Limb (tissue), 2 donors: ENCODE measurements around the gene TRAF2.

Source experiments
- DNase-seq, 2 donors: peaks; one replicate each; pipeline ENCODE4 v3.0.0-alpha.2; 2016; ENCODE audit errors: extremely low spot score in 2 of 2

The TRAF2 gene

GRCh38 chr9:136910901-136911245 lies 24.6 kb downstream of the TRAF2 start:
- DNase-seq = no peak

- DNase-seq = no peak
These were observed 27.6 kb downstream of the TRAF2 start for GRCh38 chr9:136913701-136914438.

GRCh38 chr9:136915632-136916329 lies 29.5 kb downstream of the TRAF2 start:
- no peak for DNase-seq

- no peak for DNase-seq
These were observed 30.2 kb downstream of the TRAF2 start for GRCh38 chr9:136916330-136917184.

- no peak for DNase-seq
These were observed 31.6 kb downstream of the TRAF2 start for GRCh38 chr9:136917902-136918301.

- no peak for DNase-seq
These were observed 33.8 kb downstream of the TRAF2 start for GRCh38 chr9:136920069-136920468.

GRCh38 chr9:136920734-136921231 lies 34.5 kb downstream of the TRAF2 start:
- no peak for DNase-seq

GRCh38 chr9:136921307-136921706 lies 35.0 kb downstream of the TRAF2 start:
- DNase-seq = no peak

- no peak for DNase-seq
These were observed 35.4 kb downstream of the TRAF2 start for GRCh38 chr9:136921718-136922117.

- DNase-seq = no peak
These were observed 36.2 kb downstream of the TRAF2 start for GRCh38 chr9:136922540-136922939.

- no peak for DNase-seq
These were observed 37.6 kb downstream of the TRAF2 start for GRCh38 chr9:136923881-136924280.

- no peak for DNase-seq
These were observed 39.3 kb downstream of the TRAF2 start for GRCh38 chr9:136925414-136926153.

- DNase-seq = no peak
These were observed 39.9 kb downstream of the TRAF2 start for GRCh38 chr9:136926154-136926704.

GRCh38 chr9:136926749-136927148 lies 40.4 kb downstream of the TRAF2 start:
- DNase-seq = no peak

GRCh38 chr9:136927343-136928271 lies 41.3 kb downstream of the TRAF2 start:
- no peak for DNase-seq

- DNase-seq = no peak
These were observed 42.3 kb downstream of the TRAF2 start for GRCh38 chr9:136928591-136928990.

GRCh38 chr9:136930014-136930413 lies 43.7 kb downstream of the TRAF2 start:
- DNase-seq = no peak

GRCh38 chr9:136931611-136932130 lies 45.4 kb downstream of the TRAF2 start:
- DNase-seq = no peak

GRCh38 chr9:136934277-136934676 lies 48.0 kb downstream of the TRAF2 start:
- DNase-seq = no peak

- DNase-seq = no peak
These were observed 49.3 kb downstream of the TRAF2 start for GRCh38 chr9:136935651-136936050.
